CD4-positive, CD25-positive, alpha-beta regulatory T cell (primary cell): ENCODE results near the gene CLEC4G. TPM values are rescaled to one million over a fixed set of nuclear protein-coding genes. Genes with fewer than 3 reads are reported as not detected.

Source experiments
- ATAC-seq, 2 donors: fragments of 150-1000 bp; cut with Tn5 transposase; one replicate each; pipeline ENCODE4 v1.10.0; 2021; ENCODE audit warnings: low read depth in 2 of 2, moderate number of reproducible peaks in 2 of 2, moderate library complexity in 1 of 2
- DNase-seq, 3 donors: peaks; one replicate each; pipeline versions ENCODE4 v3.0.0 to v3.0.0-alpha.2; 2012 to 2022; ENCODE audit warnings: mixed read lengths in 1 of 3
- H3K27ac ChIP-seq: one replicate; pipeline ENCODE4 v1.7.0; 2013; ENCODE audit warnings: mild to moderate bottlenecking, low read length; ENCODE audit not compliant: insufficient read depth, poor library complexity, severe bottlenecking
- H3K27me3 ChIP-seq: one replicate; pipeline ENCODE4 v1.7.0; 2013; ENCODE audit warnings: low read length; ENCODE audit not compliant: control insufficient read depth, insufficient read depth
- H3K36me3 ChIP-seq: one replicate; pipeline ENCODE4 v1.7.0; 2013; ENCODE audit warnings: mild to moderate bottlenecking, low read length, moderate library complexity; ENCODE audit not compliant: control insufficient read depth, insufficient read depth
- H3K4me1 ChIP-seq: 2 replicates; pipeline ENCODE4 v1.7.0; 2013; ENCODE audit warnings: mild to moderate bottlenecking, low read length; ENCODE audit not compliant: insufficient read depth, control insufficient read depth, poor library complexity, severe bottlenecking
- H3K4me3 ChIP-seq: one replicate; pipeline ENCODE4 v1.7.0; 2013; ENCODE audit warnings: low read depth, mild to moderate bottlenecking, low read length, moderate library complexity
- H3K9me3 ChIP-seq, 2 experiments: 1 replicate in 1 of 2; 2 replicates in 1 of 2; pipeline ENCODE4 v1.7.0; 2013; ENCODE audit warnings: low read length in 2 of 2, mild to moderate bottlenecking in 1 of 2, moderate library complexity in 1 of 2; ENCODE audit not compliant: control insufficient read depth in 2 of 2
- H3K27ac Mint-ChIP-seq, 3 donors: one replicate each; pipeline ENCODE4 v1.8.0; 2020 to 2022; ENCODE audit warnings: mild to moderate bottlenecking in 3 of 3, mixed read lengths in 3 of 3, moderate library complexity in 2 of 3
- H3K27me3 Mint-ChIP-seq: one replicate; pipeline ENCODE4 v1.8.0; 2022; ENCODE audit warnings: mild to moderate bottlenecking, mixed read lengths
- H3K36me3 Mint-ChIP-seq: one replicate; pipeline ENCODE4 v1.8.0; 2020; ENCODE audit warnings: mixed read lengths
- H3K4me1 Mint-ChIP-seq, 4 donors: one replicate each; pipeline ENCODE4 v1.8.0; 2020 to 2022; ENCODE audit warnings: mixed read lengths in 4 of 4, mild to moderate bottlenecking in 1 of 4
- H3K4me3 Mint-ChIP-seq, 4 donors: one replicate each; pipeline ENCODE4 v1.8.0; 2020 to 2022; ENCODE audit warnings: mild to moderate bottlenecking in 4 of 4, mixed read lengths in 4 of 4, moderate library complexity in 3 of 4
- H3K9me3 Mint-ChIP-seq, 7 donors: one replicate each; pipeline ENCODE4 v1.8.0; 2020 to 2022; ENCODE audit warnings: mixed read lengths in 7 of 7, mild to moderate bottlenecking in 3 of 7, moderate library complexity in 2 of 7
- polyA plus RNA-seq, 4 donors: library from polyadenylated mRNA; unstranded; fragments of 300-500 nt; fragmentation: Illumina TruSeq; gene quantifications; one replicate each; pipeline ENCODE4 v1.2.3, GENCODE V29; 2021
- total RNA-seq: library from RNA; stranded (reverse); gene quantifications from one replicate; pipeline ENCODE4 v1.2.3, GENCODE V29; 2022

Gene CLEC4G
- total and polyA plus RNA-seq, 5 donors from 2014 or later, result not detected

DNA sequence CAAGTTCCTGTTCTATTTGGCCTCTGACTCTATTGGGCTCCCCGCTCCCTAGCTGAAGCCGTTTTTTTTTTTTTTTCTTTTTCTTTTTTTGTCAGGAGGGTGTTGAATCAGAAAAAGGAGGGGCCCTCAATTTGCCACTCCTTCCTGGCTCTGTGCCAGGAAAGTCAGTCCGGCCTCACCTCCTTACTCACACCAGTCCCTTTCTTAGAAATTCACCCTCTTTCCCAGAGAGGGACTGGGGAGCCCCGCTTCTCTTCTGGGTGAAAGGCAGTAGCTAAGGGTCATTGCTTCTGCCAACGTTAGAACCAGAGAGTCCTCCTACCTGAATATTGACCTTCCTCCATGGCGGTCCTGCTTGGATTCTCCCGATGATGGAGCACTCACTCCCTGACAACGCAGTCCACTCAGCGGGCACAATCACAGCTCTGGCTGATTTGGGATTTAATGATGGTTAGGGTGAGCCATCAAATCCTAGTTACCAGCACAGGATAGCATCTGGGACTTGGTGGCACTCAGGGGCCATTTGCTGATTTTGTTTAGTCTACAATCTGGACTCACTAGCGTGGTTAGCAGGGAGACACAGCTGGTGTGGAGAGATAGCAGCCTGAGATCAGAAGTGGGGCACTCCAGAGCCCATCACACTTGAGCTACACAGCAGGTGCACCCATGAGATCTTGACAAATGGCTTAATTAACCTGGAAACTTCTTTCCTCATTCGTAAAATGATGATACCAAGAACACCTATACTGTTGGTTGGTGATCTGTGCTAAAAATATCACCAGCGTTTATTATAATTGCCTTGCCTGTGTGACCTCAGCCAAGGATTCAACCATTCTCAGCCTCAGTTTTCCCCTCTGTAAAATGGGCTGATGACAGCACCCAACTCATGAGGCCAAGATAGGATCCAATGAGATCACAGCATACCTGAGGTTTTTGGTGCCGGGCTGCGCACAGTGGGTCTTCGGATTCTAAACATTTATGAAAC, 32.2 kb downstream of the CLEC4G start:
- Histone ChIP-seq H3K4me3 (no peak overlapping the region), H3K27me3 (no peaks in the 10 kb centered on the region), H3K4me1 (peaks cover 6% of the 10 kb centered on the region), H3K36me3 (no peaks in the 10 kb centered on the region), H3K27ac (no peak overlapping the region), H3K9me3 (no peaks in the 10 kb centered on the region)
- H3K9me3 Mint-ChIP-seq, result no peaks in the 10 kb centered on the region
- DNase-seq, result no peak
- peaks cover 11% of the 10 kb centered on the region for H3K27me3 Mint-ChIP-seq
- peak overlapping the region in 1 of 4 donors; percentile 46 for H3K4me3 Mint-ChIP-seq
- H3K4me1 Mint-ChIP-seq, result peaks cover 0 to 32% (median 11%) of the 10 kb centered on the region in 4 donors
- no peak for ATAC-seq
- H3K27ac Mint-ChIP-seq, result peak overlapping the region in 2 of 3 donors; percentile 42 to 69
- H3K36me3 Mint-ChIP-seq, result no peaks in the 10 kb centered on the region

DNA sequence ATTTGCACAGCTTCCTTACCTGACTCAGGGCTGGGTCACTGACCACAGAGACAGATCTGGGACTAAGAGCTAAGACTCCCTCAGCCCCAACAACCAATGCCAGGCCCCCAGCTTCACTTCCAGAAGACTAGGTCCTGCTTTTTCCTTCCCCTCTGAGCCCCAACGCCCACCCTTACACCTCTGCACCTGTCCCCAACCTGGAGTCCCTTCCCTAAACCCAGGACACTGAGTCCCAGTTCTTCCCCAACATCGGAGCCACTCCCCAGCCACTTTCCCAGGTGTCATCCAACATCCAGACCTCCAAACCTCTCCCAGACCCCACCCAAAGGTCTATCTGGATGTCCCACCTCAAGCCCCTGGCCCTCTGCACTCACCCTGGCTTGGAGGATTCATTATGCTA, 32.9 kb downstream of the CLEC4G start:
- no peaks in the 10 kb centered on the region for H3K27me3 ChIP-seq
- Mint-ChIP-seq H3K9me3 (no peaks in the 10 kb centered on the region), H3K27ac (peak overlapping the region in 2 of 3 donors; percentile 42 to 69), H3K4me1 (peaks cover 0 to 29% (median 10%) of the 10 kb centered on the region in 4 donors), H3K4me3 (no peak overlapping the region), H3K36me3 (no peaks in the 10 kb centered on the region), H3K27me3 (peaks cover 11% of the 10 kb centered on the region)
- H3K27ac ChIP-seq, result no peak overlapping the region
- no peaks in the 10 kb centered on the region for H3K4me1 ChIP-seq
- ATAC-seq (no peak), DNase-seq (no peak)
- no peaks in the 10 kb centered on the region for H3K9me3 ChIP-seq
- no peaks in the 10 kb centered on the region for H3K36me3 ChIP-seq
- no peak overlapping the region for H3K4me3 ChIP-seq

DNA sequence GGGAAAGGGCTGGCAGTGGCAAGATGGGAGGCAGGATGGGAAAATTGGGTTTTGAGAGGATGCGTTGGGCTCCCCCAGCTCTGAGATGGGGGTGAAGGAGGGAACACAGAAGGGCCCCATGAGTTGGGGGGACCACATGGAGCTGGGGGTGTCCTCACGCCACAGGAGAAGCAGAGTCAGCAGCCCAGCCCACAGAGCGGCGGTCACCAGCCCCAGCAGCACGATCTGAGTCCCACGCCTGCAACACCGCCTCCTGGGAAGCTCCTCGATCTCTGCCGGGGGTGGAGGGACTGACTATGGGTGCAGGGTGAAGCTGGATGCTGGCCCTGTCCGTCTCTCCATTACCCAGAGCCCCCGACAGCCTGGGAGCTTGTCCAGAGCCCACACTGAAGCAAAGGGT, 33.3 kb downstream of the CLEC4G start:
- H3K27me3 Mint-ChIP-seq, result peaks cover 11% of the 10 kb centered on the region
- H3K9me3 ChIP-seq, result no peaks in the 10 kb centered on the region
- no peak overlapping the region for H3K27ac Mint-ChIP-seq
- H3K4me1 Mint-ChIP-seq, result peaks cover 0 to 25% (median 10%) of the 10 kb centered on the region in 4 donors
- H3K4me1 ChIP-seq, result no peaks in the 10 kb centered on the region
- H3K27ac ChIP-seq, result no peak overlapping the region
- H3K27me3 ChIP-seq, result no peaks in the 10 kb centered on the region
- no peak for ATAC-seq
- H3K36me3 Mint-ChIP-seq, result no peaks in the 10 kb centered on the region
- DNase-seq, result no peak
- no peaks in the 10 kb centered on the region for H3K36me3 ChIP-seq
- H3K4me3 Mint-ChIP-seq, result no peak overlapping the region
- no peaks in the 10 kb centered on the region for H3K9me3 Mint-ChIP-seq
- H3K4me3 ChIP-seq, result no peak overlapping the region

DNA sequence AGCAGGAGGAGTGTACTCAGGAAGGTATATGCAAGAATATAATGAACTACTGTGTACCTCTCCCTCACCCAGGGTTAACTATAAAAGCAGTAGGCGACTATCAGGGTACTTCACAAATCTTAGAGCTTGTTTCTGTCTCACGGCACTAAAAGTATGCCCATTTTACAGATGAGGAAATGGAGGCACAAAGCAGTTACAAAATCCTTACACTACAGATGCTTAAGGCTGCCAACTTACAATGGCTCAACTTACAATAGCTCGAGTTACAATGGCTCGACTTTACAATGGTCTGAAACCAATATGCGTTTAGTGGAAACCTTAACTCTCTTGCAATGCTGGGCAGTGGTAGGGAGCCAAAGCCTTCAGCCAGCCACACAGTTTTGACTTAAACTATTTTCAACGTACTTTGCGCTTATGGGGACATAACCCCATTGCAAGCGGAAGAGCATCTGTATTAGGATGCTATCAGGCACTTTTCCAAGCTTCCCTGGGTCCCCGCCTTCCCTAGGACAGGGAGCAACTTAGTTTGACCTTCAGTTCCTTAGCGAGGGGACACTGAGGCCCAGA, 34.1 kb downstream of the CLEC4G start:
- no peaks in the 10 kb centered on the region for H3K36me3 Mint-ChIP-seq
- no peak overlapping the region for H3K27ac ChIP-seq
- no peaks in the 10 kb centered on the region for H3K9me3 Mint-ChIP-seq
- H3K4me1 Mint-ChIP-seq, result peaks cover 0 to 20% (median 8%) of the 10 kb centered on the region in 4 donors
- no peak overlapping the region for H3K4me3 Mint-ChIP-seq
- no peak for DNase-seq
- no peak for ATAC-seq
- H3K9me3 ChIP-seq, result no peaks in the 10 kb centered on the region
- H3K4me1 ChIP-seq, result no peaks in the 10 kb centered on the region
- H3K4me3 ChIP-seq, result no peak overlapping the region
- H3K27me3 Mint-ChIP-seq, result peaks cover 11% of the 10 kb centered on the region
- H3K27me3 ChIP-seq, result no peaks in the 10 kb centered on the region
- H3K36me3 ChIP-seq, result no peaks in the 10 kb centered on the region
- H3K27ac Mint-ChIP-seq, result no peak overlapping the region

DNA sequence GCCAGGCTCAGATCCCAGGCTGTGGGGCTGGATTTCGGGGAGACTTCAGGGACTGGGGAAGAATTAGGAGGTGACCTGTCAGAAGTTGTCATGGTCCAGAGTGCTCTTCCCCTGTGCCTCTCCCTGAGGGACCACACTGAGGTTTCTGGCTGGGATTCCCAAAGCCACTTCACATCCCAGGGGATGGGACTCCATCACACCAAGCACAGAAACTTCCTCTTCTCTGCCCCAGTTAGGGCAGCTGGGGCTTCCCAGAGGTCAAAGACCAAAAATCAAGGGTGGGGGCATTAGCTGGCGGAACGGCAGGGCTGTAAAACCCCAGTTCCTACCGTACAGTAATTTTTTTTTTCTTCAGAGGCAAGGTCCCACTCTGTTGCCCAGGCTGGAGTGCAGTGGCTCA, 37.4 kb downstream of the CLEC4G start:
- H3K4me1 ChIP-seq, result no peaks in the 10 kb centered on the region
- no peak overlapping the region for H3K27ac ChIP-seq
- Mint-ChIP-seq H3K4me1 (peaks cover 0 to 8% (median 4%) of the 10 kb centered on the region in 4 donors), H3K36me3 (no peaks in the 10 kb centered on the region), H3K9me3 (no peaks in the 10 kb centered on the region), H3K27ac (peak overlapping the region in 1 of 3 donors; percentile 56), H3K4me3 (no peak overlapping the region), H3K27me3 (peaks cover 10% of the 10 kb centered on the region)
- ATAC-seq (no peak), DNase-seq (no peak)
- no peaks in the 10 kb centered on the region for H3K9me3 ChIP-seq
- no peak overlapping the region for H3K4me3 ChIP-seq
- H3K36me3 ChIP-seq, result no peaks in the 10 kb centered on the region
- H3K27me3 ChIP-seq, result no peaks in the 10 kb centered on the region

DNA sequence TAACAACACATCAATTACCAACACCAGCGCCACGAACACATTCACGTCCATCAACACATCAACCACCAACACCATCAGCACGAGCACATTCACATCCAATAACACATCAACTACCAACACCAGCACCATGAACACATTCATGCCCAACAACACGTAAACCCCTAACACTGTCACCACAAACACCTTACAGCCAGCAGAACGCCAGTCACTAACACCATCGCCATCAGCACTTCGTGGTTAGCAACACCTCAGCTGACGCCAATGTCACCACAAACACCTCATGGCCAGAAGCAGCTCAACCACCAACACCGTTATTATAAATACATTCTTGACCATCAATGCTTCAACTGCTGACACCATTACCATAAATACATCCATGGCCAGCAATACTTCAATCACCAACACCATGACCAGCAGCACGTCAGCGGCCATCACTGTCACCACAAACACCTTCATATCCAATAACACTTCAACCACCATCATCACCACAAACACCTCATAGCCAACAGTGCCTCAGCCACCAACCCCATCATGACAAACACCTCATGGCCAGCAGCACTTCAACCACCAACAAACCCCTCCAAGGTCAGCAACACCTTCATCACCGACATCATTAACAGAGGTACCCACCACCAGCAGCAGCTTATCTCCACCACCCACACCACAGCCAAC, 39.4 kb downstream of the CLEC4G start:
- no peaks in the 10 kb centered on the region for H3K36me3 Mint-ChIP-seq
- Histone ChIP-seq H3K9me3 (no peaks in the 10 kb centered on the region), H3K36me3 (no peaks in the 10 kb centered on the region), H3K27me3 (no peaks in the 10 kb centered on the region), H3K27ac (no peak overlapping the region), H3K4me3 (no peak overlapping the region), H3K4me1 (no peaks in the 10 kb centered on the region)
- H3K4me1 Mint-ChIP-seq, result no peaks in the 10 kb centered on the region
- no peak overlapping the region for H3K27ac Mint-ChIP-seq
- no peak for DNase-seq
- no peak for ATAC-seq
- H3K9me3 Mint-ChIP-seq, result no peaks in the 10 kb centered on the region
- peaks cover 3% of the 10 kb centered on the region for H3K27me3 Mint-ChIP-seq
- H3K4me3 Mint-ChIP-seq, result no peak overlapping the region

DNA sequence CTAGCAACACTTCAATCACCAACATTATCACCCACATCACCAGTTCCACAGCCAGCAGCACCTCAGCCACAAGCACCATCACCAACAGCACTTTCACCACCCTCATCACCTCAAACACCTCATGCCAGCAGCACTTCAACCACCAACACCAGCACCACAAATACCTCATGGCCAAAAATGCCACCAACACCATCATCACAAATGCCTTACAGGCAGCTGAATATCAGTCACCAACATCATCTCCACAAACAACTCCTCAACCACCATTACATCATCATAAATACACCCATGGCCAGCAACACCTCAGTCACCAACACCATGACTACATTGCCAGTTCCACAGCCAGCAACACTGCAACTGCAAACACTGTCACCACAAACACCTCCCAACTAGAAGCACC, 40.4 kb downstream of the CLEC4G start:
- Mint-ChIP-seq H3K27ac (no peak overlapping the region), H3K4me3 (no peak overlapping the region), H3K4me1 (no peaks in the 10 kb centered on the region), H3K36me3 (no peaks in the 10 kb centered on the region), H3K27me3 (no peaks in the 10 kb centered on the region), H3K9me3 (no peaks in the 10 kb centered on the region)
- Histone ChIP-seq H3K27me3 (no peaks in the 10 kb centered on the region), H3K4me3 (no peak overlapping the region), H3K4me1 (no peaks in the 10 kb centered on the region), H3K36me3 (no peaks in the 10 kb centered on the region), H3K27ac (no peak overlapping the region), H3K9me3 (no peaks in the 10 kb centered on the region)
- DNase-seq (no peak), ATAC-seq (no peak)
